Measurements from ENCODE around the gene TECTB. TPM values are rescaled to one million over a fixed set of nuclear protein-coding genes. Genes with fewer than 3 reads are reported as not detected.

Gene TECTB
- total RNA-seq, 1 experiment from 2014 or later: not detected

GRCh38 chr10:112258407-112258806 lies 24.8 kb upstream of the TECTB start:
- H3K4me3 Mint-ChIP-seq: no peak overlapping the region
- H3K27ac Mint-ChIP-seq: no peak overlapping the region
- H3K27me3 Mint-ChIP-seq (ENCODE audit: low read depth): no peaks in the 10 kb centered on the region; the same call in 1 of the 2 replicates
- ATAC-seq: no peak
- H3K4me1 Mint-ChIP-seq: peaks cover 6% of the 10 kb centered on the region; the same call in 1 of the 2 replicates
- H3K36me3 Mint-ChIP-seq: no peaks in the 10 kb centered on the region
- ChIA-PET CTCF (no interaction called here), POLR2A (interaction anchor here (0.5 kb wide), 1 partner anchor 34 kb away, joined by 3 read pairs; no protein-coding TSS in a partner anchor)
- H3K9me3 Mint-ChIP-seq: peaks cover 8% of the 10 kb centered on the region
- no peak for DNase-seq (ENCODE audit: low spot score)
- TF ChIP-seq ZNF138 (CRISPR knock-in tag; conservative IDR thresholded peaks at IDR 0.05): no peak
- no peak for TF ChIP-seq ATF6 (CRISPR knock-in tag; IDR thresholded peaks at IDR 0.05)
- no peak for TF ChIP-seq E2F1 (CRISPR knock-in tag; IDR thresholded peaks at IDR 0.05)

GRCh38 chr10:112259688-112260087 lies 23.5 kb upstream of the TECTB start:
- TF ChIP-seq SOX15 (CRISPR knock-in tag; IDR thresholded peaks at IDR 0.05): no peak
- no peak for TF ChIP-seq FOXP1 (CRISPR knock-in tag; IDR thresholded peaks at IDR 0.05; ENCODE audit: borderline replicate concordance)
- TF ChIP-seq GABPB1 (CRISPR knock-in tag; IDR thresholded peaks at IDR 0.05): peak; percentile 59
- TF ChIP-seq NFYB (CRISPR knock-in tag; conservative IDR thresholded peaks at IDR 0.05; ENCODE audit: low read depth): no peak
- no peak for TF ChIP-seq CDX4 (CRISPR knock-in tag; IDR thresholded peaks at IDR 0.05; ENCODE audit: borderline replicate concordance)
- POLR2A ChIA-PET: no interaction called here
- DNase-seq (ENCODE audit: low spot score) (no peak), ATAC-seq (no peak)
- Mint-ChIP-seq H3K9me3 (peaks cover 8% of the 10 kb centered on the region), H3K36me3 (no peaks in the 10 kb centered on the region), H3K4me1 (peaks cover 6% of the 10 kb centered on the region; the same call in 1 of the 2 replicates), H3K27ac (no peak overlapping the region), H3K27me3 (ENCODE audit: low read depth) (no peaks in the 10 kb centered on the region), H3K4me3 (no peak overlapping the region)
- CTCF ChIA-PET: no interaction called here

GRCh38 chr10:112260831-112261230 lies 22.4 kb upstream of the TECTB start:
- Mint-ChIP-seq H3K9me3 (peaks cover 4% of the 10 kb centered on the region), H3K27me3 (ENCODE audit: low read depth) (no peaks in the 10 kb centered on the region), H3K36me3 (no peaks in the 10 kb centered on the region), H3K4me3 (no peak overlapping the region), H3K4me1 (peaks cover 6% of the 10 kb centered on the region; the same call in 1 of the 2 replicates), H3K27ac (no peak overlapping the region)
- DNase-seq (ENCODE audit: low spot score): no peak
- ChIA-PET CTCF (no interaction called here), POLR2A (no interaction called here)
- ATAC-seq: no peak
- TF ChIP-seq TEAD1 (CRISPR knock-in tag; IDR thresholded peaks at IDR 0.05) (no peak), GABPB1 (CRISPR knock-in tag; IDR thresholded peaks at IDR 0.05) (no peak), E2F4 (CRISPR knock-in tag; IDR thresholded peaks at IDR 0.05; ENCODE audit: borderline replicate concordance, low read depth) (no peak), ZNF416 (CRISPR knock-in tag; IDR thresholded peaks at IDR 0.05) (no peak), NR3C1 (CRISPR knock-in tag; conservative IDR thresholded peaks at IDR 0.05; ENCODE audit: low read depth) (no peak), ATF1 (CRISPR knock-in tag; IDR thresholded peaks at IDR 0.05) (no peak), NR1H2 (CRISPR knock-in tag; IDR thresholded peaks at IDR 0.05) (no peak), NFATC4 (CRISPR knock-in tag; IDR thresholded peaks at IDR 0.05) (no peak), ZNF219 (CRISPR knock-in tag; IDR thresholded peaks at IDR 0.05; ENCODE audit: borderline replicate concordance) (no peak), USF2 (CRISPR knock-in tag; IDR thresholded peaks at IDR 0.05) (no peak), ZNF317 (CRISPR knock-in tag; IDR thresholded peaks at IDR 0.05; ENCODE audit: borderline replicate concordance, low read depth) (no peak), FOXK1 (CRISPR knock-in tag; IDR thresholded peaks at IDR 0.05) (no peak), PRDM15 (CRISPR knock-in tag; IDR thresholded peaks at IDR 0.05) (no peak), TEAD4 (CRISPR knock-in tag; IDR thresholded peaks at IDR 0.05) (no peak), ZNF671 (CRISPR knock-in tag; IDR thresholded peaks at IDR 0.05) (no peak), ZBTB21 (CRISPR knock-in tag; IDR thresholded peaks at IDR 0.05; ENCODE audit: borderline replicate concordance) (no peak), ATF3 (CRISPR knock-in tag; conservative IDR thresholded peaks at IDR 0.05) (no peak)
